GM10266 (cell line): ENCODE measurements around the gene XRCC5.
A peak's percentile ranks its signal among the peaks of the same experiment; 100 is the strongest.

Experiments used
- DNase-seq: peaks from one replicate; pipeline ENCODE4 v3.0.0; 2012; ENCODE audit errors: extremely low spot score
- TF ChIP-seq, protein P1 (sequence below): IDR thresholded peaks from 2 replicates; pipeline ENCODE4 v1.5.1; 2012; ENCODE audit warnings: mild to moderate bottlenecking, low read depth; ENCODE audit not compliant: control insufficient read depth, insufficient read depth; ENCODE audit errors: missing control alignments

XRCC5 gene

DNA sequence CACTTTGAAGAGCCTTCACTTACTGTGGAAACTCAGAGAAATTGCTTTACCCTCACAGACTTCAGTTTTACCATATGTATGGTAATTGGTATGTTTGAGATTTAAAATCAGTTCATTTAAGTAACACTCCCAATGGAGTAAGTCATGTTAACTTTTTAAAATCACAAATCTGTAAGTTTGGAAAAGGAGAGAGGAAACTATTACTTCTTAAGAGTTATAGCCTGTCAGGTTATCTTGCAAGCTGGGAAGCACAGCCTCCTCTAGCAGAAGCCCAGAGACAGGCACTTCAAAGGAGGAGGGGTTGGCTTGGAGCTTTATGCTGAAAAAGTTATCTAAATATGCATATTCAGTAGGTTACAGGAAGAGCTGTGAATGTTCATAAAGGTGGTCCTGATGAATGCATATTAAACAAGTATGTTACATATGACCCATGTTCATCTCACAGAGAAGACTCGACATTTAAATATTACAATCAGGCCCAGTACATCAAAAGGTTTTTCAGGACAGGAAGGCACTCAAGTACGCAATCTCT lies 102.5 kb downstream of the XRCC5 start:
- no peak for DNase-seq
- TF ChIP-seq, protein P1, sequence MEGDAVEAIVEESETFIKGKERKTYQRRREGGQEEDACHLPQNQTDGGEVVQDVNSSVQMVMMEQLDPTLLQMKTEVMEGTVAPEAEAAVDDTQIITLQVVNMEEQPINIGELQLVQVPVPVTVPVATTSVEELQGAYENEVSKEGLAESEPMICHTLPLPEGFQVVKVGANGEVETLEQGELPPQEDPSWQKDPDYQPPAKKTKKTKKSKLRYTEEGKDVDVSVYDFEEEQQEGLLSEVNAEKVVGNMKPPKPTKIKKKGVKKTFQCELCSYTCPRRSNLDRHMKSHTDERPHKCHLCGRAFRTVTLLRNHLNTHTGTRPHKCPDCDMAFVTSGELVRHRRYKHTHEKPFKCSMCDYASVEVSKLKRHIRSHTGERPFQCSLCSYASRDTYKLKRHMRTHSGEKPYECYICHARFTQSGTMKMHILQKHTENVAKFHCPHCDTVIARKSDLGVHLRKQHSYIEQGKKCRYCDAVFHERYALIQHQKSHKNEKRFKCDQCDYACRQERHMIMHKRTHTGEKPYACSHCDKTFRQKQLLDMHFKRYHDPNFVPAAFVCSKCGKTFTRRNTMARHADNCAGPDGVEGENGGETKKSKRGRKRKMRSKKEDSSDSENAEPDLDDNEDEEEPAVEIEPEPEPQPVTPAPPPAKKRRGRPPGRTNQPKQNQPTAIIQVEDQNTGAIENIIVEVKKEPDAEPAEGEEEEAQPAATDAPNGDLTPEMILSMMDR, result no peak

DNA sequence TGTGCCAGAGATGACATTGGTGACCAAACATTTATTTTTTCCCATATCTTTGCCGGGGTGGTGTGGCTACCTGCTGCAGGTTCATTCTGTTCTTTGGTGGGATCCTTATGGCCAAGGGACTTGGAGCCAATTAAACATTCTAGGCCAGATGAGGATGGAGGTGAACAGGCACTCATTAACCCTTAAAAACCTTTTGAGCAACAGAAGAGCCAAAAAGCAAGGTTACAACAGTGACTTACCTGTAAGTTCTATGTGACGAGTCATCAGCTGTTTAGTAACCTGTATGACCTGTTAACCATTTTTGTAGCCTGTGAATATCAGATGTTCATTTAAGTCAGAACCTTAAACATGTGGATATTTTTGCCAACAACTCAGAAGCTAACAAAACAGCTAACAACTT lies 105.6 kb downstream of the XRCC5 start:
- TF ChIP-seq, protein P1, result no peak
- DNase-seq, result no peak

DNA sequence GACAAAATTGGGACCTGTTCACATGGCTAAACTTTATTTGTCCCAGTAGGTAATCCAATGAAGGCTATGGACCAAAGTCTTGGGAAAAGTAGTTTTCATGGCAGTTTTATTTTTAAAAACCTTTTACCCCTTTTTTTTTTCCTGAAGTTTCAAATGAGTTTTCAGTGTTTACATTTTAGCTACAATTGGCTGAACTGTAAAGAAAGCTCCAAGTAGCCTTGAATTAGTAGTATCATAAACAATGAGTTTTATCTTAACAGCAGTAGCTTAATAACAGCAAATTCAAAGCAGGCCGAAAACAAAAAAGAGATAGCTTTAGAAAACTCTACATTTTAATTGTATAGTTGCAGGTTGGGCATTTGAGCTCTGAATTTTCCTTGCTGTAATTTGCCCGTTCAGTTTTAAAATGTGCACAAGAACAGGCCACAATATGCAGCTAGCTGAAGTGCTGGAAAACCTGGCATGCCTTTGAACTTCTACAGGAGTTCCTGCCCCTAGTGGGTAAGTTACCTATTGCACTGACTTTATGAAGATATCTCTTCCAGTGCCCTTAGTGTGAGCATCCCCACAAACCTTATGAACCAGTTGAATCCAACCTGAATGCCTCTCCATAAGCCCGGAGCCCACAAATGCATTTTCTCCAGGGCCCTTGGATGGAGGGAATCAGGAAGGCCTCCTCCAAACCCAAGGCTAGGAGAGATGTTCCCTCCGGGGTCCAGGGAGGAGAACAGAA lies 106.7 kb downstream of the XRCC5 start:
- DNase-seq, result no peak
- TF ChIP-seq, protein P1, result peak; percentile 34

DNA sequence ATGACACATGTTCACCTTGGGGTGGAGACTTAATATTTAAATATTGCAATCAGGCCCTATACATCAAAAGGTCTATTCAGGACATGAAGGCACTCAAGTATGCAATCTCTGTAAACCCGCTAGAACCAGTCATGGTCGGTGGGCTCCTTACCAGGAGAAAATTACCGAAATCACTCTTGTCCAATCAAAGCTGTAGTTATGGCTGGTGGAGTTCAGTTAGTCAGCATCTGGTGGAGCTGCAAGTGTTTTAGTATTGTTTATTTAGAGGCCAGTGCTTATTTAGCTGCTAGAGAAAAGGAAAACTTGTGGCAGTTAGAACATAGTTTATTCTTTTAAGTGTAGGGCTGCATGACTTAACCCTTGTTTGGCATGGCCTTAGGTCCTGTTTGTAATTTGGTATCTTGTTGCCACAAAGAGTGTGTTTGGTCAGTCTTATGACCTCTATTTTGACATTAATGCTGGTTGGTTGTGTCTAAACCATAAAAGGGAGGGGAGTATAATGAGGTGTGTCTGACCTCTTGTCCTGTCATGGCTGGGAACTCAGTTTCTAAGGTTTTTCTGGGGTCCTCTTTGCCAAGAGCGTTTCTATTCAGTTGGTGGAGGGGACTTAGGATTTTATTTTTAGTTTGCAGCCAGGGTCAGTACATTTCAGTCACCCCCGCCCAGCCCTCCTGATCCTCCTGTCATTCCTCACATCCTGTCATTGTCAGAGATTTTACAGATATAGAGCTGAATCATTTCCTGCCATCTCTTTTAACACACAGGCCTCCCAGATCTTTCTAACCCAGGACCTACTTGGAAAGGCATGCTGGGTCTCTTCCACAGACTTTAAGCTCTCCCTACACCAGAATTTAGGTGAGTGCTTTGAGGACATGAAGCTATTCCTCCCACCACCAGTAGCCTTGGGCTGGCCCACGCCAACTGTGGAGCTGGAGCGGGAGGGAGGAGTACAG lies 108.1 kb downstream of the XRCC5 start:
- DNase-seq, result no peak
- TF ChIP-seq, protein P1, result no peak

DNA sequence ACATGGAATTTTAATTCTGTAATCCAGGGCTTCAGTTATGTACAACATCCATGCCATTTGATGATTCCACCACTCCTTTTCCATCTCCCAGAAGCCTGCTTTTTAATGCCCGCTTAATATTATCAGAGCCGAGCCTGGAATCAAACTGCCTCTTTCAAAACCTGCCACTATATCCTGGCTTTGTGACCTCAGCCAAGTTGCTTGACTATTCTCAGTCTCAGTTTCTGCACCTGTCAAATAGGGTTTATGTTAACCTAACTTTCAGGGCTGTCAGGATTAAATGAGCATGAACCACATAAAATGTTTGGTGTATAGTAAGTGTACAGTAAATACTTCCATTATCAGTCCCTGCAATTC lies 108.7 kb downstream of the XRCC5 start:
- DNase-seq, result peak; percentile 12
- TF ChIP-seq, protein P1, result no peak

DNA sequence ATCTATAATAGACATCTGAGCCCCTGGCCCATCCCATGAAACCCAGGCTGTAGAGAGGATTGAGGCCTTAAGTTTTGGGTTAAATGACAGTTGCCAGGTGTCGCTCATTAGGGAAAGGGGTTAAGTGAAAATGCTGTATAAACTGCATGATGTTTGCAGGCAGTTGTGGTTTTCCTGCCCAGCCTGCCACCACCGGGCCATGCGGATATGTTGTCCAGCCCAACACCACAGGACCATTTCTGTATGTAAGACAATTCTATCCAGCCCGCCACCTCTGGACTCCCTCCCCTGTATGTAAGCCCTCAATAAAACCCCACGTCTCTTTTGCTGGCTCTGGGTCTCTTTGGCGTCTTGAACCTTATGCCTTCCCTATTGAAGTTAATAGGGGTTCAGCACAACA lies 110.7 kb downstream of the XRCC5 start:
- TF ChIP-seq, protein P1, result no peak
- no peak for DNase-seq
